NCI-H2029 treated with DMSO at 0.1 percent for 48 hours (cell line): ENCODE measurements around the gene UBC.
"Not testable (repeated sequence)": the region's sequence is repeated elsewhere in the genome, so short reads cannot be mapped to it uniquely, and the experiment has no call there.

ENCODE experiments used
- DNase-seq: peaks from one replicate; lab custom pipeline; 2025; lab: John Stamatoyannopoulos, UW

Gene UBC

DNA sequence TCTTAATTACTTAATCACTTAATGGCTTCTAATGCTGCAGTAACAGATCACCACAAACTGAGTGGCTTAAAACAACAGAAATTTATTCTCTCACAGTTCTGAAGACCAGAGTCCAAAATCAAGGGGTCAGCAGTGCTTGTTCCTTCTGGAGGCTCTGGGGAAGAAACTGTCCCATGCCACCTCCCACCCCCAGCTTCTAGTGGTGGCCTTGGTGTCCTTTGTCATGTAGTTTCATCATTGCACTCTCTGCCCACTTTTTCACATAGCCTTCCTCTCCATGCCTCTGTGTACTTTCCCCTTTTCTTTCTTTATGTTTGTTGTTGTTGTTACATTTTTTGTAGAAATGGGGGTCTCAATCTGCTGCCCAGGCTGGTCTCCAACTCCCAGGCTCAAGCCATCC is 16.1 kb upstream of the UBC start:
- no peak for DNase-seq

DNA sequence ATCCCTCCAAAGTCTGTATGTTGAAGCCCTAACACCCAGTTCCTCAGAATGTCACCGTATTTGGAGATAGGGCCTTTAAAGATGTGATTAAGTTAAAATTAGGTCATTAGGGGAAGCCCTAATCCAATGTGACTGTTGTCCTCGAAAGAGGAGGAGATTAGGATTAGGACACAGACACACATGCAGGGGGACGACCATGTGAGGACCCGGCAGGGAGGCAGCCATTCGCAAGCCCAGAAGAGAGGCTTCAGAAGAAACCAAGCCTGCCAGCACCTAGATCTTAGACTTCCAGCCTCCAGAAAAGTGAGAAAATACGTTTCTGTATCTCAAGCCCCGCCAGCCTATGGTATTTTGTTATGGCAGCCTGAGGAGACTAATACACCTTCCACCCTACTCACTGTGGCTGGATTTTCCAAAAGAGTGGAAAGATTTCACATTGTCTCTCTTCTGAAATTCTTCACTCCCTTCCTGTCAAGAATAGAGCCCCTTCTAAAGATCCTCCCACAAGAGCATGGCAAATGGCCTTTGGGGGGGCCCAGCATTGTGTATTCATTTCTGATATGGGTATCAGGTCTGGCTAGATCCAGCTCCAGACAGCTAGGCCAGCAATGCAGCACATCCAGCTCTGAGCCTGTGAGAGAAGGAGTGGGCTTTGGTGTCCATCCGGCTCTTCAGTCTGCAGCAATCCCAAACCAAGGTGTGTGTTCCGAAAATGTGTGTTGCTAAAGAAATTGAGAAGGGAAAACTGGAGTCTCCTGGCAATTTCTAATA is 15.4 kb upstream of the UBC start:
- DNase-seq = no peak

DNA sequence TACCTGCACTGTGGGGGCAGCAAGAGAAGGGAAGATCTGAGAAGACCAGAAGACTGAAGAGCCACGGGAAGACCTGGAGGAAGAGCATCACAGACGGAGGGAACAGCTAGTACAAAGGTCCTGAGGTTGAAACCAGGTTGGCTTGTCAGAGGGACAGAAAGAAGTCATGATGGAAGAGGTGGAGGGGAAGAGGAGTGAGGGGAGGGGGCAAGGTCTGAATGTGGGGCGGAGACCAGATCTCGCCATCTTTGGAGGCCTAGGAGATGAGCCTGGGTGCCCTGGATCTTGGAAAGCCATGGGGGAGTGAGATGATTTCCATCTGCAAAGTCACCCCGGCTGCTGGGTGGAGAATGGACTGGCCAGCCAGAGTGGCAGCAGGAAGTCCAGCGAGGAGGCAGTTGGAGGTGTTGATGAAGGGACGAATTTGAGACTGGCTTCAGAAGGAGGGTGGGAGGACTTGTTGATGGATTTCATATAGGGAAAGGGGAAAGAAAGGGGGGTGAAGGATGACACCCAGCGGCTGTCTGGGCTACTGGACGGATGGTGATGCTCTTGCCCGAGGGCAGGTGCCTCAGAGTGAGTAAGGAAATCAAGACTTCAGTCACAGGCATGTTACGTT is 14.6 kb upstream of the UBC start:
- DNase-seq = no peak

DNA sequence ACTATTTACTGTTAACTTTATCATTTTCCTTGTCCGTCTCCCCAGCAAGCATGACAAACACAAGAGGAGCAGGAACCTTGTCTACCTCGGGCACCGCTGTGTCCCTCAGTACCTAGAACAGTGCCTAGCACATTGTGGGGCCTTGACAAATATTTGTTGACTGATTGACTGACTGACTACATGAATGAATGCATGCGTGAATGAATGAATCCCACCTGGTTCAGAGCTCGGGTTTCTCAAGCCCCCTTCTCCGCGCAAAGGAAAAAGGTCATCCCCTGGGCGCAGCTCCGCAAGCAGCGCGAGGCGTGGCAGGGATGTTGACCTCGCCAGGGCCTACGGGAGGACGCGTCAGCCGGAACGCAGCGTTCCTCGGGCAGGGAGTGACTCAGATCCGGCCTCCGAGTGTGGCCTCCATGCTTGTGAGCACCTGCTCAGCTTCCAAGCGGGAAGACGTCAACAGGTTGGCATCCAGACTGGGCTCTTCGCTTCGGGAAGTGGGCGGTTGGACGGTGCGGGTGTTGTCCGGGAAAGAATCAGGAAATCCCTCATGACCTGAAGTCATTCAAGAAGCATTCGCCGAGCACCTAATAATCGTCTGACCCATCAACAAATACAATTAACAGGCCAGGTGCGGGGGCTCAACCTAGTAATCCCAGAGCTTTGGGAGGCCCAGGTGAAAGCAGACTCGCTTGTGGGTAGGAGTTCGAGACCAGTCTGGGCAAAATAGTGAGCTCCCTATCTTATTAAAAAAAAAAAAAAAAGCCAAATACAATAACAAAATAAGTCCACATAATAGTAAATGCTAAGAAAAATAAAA is 13.9 kb upstream of the UBC start:
- DNase-seq = no peak

DNA sequence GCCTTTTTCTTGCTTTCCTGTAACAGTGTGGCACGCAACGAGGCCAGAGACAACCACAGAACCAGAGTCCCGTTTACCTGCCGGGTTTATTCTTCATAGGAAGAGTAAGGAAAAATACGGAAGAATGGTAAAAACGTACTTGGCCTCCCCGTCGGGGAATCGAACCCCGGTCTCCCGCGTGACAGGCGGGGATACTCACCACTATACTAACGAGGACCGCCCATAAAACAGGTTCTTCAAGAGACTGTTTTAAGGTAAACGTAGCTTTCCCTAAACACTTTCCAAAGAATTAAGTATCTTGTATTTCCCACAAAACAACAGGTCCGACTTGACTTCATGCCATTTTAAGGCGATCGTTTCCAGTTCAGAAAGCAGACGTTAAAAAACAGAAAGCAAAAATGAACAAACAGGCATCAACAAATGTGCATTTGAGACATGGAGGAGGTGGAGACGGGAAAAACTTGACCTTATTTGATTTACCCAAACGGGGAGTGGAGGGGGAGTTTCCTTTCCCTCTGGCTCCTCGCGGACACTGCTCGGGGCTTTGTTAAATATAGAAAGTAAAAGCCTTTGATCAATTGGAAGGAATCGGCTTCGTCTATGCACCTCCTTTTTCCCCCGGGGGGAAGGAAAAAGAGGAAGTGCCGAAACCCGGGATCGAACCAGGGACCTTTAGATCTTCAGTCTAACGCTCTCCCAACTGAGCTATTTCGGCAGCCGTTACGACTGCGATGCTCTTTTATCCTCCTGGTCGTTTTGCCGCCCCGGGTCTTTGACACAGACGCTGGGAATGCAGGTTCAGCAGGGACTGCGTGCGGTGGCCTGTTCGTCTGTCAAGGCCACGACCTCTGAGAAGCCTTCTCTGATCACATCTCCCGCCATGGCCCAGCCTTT is 13.0 kb upstream of the UBC start:
- no peak for DNase-seq

DNA sequence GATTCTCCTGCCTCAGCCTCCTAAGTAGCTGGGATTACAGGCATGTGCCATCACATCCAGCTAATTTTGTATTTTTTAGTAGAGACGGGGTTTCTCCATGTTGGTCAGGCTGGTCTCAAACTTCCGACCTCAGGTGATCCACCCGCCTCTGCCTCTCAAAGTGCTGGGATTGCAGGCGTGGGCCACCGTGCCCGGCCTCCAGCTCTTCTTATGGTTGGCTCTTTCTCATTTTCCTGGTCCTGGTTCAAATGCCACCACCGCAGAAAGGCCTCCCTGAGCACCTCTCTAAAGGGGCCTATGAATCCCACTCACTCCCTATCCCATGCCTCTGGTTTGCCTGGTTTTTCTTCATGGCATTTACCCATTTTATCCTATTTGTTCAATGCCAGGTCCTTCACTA is 11.3 kb upstream of the UBC start:
- DNase-seq = not testable (repeated sequence)

DNA sequence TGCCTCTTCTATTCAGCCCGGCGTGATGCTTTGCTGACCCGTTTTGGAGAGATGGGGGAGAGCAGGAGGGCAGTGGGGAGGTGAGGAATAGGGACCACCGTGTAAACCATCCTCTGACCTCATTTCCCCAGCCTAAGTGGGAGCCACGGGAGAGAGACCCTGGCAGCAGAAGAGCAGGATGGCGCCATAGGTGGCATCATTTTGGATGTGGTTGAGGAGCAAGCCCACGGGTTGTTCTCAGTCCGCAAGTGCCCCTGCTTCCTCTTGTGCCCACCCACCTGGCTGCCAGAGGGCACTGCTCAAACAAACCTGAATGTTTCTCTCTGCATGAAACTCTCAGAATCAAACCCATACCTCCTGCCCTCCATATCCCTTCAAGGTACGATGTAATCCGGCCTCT is 10.7 kb upstream of the UBC start:
- DNase-seq = no peak

DNA sequence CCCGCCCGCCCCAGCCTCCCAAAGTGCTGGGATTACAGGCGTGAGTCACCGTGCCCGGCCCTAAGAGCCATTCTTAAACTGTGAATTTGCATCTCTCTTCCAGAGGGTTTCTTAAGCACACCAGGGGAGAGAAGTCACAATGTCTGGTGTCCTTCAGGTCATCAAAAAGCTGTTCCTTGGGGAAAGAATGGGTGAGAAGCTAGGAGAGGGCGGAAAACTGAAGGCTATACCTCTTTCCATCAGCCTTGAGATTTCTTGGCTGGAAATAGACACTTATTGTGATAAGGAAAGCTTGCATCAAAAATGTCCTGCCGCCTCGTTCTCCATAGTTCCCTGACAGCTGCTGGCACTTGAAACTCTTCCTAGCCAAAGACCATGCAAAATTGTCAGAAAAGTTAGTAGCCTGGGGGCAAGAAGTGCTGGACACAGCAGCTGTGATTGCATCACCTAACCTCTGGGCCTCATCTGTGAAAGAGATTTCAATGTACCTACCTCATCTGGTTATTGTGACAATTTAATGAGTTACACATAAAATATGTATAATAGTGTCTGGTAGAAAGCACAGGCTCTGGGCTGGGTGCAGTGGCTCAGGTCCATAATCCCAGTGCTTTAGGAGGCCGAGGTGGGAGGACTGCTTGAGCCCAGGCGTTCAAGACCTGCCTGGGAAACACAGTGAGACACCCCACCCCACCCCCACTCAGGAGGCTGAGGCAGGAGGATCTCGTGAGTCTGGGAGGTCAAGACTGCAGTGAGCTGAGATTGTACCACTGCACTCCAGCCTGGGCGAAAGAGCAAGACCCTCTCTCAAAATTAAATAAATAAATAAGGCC is 9.7 kb upstream of the UBC start:
- no peak for DNase-seq

DNA sequence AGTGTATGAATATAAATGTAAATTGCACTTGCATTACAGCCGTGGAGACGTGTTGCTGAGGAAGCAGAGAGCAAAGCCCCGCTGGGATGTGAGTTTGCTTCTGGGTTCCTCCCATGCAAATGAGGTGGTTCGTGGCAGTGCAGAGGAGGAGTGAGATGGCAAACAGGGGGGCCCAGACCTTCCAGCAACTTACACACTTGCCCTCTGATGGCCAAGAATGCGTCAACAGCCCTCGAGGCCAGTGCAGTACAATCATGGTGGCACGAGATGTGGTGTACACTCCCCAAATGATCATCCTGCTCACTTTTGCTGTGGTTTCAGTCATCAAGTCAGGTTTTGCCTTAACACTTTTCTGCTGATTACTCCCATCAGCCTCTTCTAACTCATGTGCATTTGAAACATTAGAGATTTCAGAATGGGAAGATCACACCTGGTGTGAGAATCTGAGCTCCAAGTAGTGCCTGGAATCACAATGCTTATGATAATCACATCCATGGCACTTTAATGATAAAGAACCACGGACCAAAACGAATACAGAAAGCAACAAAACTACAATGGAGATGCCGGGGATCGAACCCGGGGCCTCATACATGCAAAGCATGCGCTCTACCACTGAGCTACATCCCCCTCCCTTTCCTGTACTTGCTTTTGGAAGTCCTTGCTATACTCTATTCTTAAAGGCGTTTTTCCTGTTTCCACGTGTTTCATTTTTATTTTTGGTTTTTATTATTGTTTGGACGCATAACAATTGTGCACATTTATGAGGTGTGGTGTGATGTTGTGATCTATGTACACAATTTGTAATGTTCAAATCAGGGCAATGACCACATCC is 7.0 kb upstream of the UBC start:
- DNase-seq = no peak

DNA sequence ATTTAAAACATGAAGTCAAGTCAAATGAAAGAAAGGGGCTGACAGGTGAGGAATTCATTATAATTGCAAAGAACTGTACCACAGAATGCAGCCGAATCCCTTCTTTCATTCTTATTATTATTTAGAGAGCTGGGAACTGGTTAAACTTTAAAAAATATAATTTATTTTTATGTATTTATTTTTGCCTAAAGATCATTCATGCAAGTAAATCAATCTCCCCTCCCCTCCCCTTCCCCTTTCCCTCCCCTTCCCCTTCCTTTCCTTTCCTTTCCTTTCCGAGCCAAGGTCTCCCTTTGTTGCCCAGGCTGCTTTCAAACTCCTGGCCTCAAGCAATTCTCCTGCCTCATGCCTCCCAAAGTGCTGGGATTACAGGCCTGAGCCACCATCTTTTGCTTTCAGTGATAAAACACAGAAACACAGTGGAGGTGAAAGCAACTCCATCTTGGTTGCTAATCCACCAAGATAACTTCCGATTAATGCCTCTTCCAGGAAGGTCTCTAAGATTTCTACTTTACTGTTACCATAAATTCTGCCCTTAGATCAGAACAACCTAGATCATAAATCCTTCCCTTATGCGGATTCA is 6.0 kb upstream of the UBC start:
- DNase-seq = no peak

DNA sequence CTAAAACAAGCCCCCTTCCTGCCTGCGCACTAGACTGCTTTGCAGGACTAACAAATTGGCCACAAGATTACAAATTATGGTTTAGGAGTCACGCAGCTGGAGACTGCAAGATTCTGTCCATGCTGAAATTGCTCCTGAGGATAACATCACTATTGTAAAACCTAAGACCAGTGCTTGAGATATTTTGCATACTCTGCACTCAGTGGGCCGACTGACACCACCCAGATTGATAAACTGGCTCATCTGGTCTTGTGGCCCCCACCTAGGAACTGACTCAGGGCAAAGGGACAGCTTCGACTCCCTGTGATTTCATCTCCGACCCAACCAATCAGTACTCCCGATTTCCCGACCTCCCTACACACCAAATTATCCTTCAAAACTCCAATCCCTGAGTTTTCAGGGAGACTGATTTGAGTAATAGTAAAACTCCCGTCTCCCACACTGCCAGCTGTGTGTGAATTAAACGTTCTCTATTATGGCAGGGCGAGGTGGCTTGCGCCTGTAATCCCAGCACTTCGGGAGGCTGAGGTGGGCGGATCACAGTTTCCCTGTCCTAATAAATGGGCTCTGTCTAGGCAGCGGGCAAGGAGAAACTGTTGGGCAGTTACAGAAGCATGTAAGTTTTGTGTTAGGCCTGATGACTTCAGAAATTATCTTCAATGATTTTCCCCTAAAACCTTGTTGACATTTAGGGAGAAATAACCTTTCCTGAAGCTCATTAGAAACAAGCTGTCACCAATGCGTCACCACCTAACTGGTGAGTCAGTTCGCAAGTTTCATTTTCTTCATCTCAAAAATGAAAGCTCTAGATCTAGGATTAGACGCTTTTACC is 5.3 kb upstream of the UBC start:
- DNase-seq = no peak

DNA sequence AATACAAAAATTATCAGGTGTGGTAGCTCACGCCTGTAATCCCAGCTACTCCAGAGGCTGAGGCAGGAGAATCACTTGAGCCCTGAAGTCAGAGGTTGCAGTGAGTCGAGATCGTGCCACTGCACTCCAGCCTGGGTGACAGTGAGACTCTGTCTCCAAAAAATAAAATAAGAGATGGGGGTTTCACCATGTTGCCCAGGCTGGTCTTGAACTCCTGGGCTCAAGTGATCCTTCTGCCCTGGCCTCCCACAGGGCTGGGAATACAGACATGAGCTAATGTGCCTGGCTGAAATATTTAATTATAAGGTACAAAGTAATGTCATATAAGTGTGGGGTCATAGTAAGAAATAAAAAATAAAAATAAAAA is 4.2 kb upstream of the UBC start:
- DNase-seq = not testable (repeated sequence)

DNA sequence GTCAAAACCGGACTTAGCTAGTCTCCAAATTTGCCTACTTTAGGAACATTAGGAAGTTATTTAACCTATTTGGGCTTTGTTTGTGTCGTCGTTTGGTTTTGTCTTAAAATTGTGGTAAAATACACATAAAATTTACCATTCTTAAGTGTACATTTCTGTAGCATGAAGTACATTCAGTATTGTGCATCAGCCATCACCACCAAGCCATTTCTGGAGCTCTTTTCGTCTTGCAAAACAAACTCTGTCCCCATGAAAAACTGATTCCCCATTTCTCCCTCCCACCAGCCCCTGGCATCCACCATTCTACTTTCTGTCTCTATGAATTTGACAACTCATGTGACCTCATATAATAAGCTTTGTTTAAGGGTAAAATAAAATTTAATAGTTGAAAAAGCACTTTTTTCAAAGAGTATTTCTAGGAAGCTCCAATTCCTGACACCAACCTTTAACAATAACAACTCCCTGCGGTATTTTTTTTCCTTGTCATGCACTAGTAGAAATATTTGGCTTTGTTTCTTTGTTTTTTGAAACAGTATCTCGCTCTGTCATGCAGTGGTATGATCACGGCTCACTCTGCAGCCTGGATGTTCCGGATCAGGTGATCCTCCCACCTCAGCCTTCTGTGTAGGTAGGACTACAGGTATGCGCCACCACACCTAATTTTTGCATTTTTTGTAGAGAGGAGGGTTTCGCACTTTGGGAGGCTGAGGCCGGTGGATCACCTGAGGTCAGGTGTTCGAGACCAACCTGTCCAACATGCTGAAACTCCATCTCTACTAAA is 3.6 kb upstream of the UBC start:
- DNase-seq = no peak

DNA sequence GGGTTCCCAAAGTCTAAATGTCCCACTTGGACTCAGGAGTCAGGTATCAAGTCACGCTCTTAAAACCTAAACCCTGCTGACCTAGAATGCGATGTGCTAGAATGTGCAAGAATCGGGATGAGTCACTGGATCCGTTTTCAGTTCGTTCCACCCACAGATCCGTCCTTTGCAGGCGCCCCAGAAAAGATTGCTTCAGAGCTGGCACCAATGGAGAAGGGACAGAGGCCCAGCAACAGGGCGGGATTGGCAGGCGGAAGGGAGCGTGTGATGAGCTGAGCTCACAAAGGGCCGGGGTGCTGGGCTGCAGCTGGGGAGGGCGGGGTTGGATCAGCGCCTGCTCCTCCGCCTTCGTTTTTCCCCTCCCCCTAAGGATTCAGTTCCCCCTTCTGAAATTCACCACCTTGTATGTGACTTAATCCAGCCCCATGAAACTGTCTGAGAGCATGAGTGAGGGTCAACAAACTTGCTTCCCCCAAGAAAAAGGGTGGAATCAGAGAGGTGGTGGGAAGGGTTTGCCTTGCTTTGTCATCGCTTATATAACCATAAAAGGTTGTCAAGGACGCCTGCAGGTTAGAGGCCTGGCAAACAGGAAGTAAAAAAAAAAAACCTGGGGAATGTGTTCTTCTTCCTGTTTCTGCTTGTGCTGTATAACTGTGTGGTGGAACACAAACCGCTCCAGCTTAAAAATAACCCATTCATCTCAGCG is 2.8 kb upstream of the UBC start:
- no peak for DNase-seq

DNA sequence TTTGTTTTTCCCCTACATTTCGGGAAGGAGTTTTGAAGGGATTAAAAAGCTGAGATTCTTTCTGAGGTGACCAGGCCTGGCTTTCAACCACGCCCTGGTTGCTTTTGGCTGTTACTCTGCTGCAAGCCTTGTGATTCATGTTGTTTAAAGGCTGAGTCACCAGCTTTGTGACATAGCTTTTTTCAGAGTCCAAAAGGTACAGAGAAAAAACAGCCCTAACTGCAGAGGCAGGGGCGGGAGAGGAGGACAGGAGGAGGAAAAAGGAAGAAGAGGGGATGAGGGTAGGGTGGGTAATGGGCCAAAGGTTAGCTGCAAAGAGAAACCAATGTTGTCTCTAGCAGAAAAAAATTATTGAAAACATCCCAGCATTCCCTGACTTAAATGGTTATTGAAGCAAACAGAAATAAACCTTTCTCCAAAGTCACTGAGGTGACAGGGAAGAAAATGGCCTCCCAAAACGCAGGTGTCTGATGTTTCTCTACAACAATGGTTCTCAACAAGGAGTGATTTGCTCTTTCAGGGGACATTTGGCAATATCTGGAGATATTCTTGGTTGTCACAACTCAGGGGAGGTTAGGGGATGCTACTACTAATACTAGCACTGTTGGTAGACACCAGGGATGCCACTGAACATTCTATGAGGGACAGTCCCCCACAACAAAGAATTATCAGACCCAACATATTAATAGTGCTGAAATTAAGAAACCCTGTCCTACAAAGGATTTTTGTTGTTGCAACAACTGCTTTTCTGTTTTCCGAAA is 2.1 kb upstream of the UBC start:
- no peak for DNase-seq
